HG03097 (cell line): Measurements from ENCODE around the gene MBP.
A peak's percentile ranks its signal among the peaks of the same experiment; 100 is the strongest.

Source experiments
- ATAC-seq: cut with Tn5 transposase; IDR thresholded peaks from one replicate; pipeline ENCODE4 v1.9.1; 2021; ENCODE audit not compliant: unreplicated experiment, low FRiP score

MBP gene

DNA sequence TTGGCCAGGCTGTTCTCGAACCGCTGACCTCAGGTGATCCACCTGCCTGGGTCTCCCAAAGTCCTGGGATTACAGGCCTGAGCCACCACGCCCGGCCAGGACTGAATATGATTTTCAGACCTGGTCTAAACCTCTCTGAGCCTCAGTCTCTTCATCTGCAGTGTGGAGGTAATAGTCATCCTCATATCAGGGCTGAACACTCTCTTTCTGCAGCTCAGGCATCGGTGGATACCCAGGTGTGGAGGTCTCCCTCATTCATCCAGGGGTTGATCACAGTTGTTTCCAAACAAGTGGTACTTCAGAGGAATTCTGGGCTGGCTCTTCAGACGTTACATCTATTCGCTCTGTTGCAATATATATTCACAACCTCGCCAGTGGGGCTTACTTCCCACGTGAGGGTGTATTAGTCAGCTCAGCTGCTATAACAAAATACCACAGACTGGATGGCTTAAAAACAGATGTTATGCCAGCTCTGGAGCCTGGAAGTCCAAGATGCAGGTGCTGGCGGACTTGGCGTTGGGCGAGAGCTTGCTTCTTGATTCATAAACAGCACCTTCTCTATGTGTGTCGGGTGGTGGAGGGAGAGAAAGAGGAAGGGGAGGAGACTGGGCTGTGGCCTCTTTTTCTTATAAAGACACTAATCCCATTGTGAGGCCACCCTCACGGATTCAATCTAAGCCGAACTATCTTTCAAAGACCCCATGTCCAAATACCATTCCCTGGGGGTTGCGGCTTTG is 2.9 kb upstream of the MBP start:
- ATAC-seq, result no peak

DNA sequence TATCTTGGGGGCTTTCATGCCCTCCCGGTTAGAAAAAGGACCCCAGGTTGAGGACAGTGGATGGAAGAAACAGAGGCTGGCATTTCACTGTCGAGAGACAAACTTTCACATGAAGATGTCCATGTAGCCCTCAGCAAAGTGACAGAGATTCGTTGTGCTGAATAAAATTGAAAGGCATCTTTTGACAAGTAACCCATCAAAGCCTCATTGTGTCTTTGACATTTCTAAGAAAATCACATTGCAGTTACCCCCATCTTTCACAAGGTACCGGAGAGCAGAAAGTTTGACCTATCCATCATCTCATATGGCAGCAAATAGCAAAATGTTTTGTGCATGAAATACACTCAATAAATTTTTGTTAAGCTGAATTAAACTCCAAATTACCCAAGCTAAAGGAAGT is 2.0 kb upstream of the MBP start:
- no peak for ATAC-seq

DNA sequence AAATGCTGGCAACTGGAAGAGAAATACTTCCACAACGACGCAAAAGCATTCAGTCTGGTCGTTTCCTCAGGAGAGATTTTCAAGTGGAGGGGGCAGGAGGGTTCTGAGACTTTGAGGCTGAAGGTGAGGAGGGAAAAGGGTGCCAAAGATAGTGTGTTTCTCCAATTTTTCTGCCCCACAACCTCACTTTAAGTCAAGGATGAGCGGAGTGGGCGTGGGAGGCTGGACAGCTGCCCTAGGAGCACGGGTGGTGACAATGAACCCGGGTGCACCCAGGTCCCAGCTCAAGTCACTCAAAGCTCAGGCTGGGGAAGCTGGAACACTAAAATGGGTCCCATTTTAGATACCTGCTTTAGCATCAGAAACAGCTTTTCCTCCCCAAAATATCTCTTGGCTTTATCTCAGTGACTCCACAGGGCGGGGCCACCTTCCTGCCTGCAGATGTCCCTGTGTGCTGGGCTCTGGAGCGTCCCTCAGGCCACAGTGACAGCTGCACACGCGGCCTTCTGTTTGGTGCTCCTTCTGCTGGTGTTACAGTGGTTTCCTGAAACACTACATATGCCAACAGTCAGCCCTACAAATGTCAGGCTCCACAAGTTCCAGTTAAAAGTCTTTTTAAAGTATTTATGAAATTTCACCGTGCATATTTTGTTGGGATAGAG is 1.4 kb upstream of the MBP start:
- ATAC-seq, result no peak

DNA sequence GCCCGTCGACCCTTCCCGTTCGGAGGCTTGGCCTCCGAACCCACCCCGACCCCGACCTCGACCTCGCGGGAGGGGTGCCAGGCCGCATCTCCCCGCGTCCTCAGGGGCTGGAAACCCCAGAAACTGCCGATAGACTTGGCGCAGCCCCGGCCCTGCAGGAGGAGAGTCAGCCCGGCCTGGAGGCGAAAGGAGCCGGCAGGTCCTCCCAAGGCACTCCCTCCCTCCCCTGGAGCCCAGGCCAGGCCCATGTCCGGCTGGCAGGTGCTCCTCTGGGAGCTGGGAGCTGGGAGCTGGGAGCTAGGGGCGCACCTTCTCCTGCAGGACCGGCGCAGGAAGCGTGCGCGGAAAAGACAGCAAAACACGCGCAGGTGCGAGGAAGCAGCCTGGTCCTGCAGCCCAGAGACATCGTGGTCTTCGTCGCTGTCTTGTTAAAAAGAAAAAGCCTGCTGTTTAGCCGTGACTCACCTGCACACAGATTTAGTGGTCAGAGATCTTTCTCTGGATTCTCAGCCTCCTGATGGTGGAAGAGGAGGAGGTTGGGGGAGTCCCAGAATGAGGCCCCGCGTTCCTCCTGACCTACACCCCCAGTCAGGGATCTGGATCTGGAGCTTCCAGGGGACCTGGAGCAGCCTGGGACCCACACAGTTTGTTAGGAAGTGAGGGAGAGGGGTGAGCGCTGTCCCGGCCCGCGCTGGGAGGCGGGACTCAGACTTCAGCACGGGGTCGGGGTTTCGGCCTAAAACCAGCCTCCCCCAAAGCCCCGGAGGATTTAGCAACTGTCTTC is 660 bp upstream of the MBP start:
- ATAC-seq, result no peak

DNA sequence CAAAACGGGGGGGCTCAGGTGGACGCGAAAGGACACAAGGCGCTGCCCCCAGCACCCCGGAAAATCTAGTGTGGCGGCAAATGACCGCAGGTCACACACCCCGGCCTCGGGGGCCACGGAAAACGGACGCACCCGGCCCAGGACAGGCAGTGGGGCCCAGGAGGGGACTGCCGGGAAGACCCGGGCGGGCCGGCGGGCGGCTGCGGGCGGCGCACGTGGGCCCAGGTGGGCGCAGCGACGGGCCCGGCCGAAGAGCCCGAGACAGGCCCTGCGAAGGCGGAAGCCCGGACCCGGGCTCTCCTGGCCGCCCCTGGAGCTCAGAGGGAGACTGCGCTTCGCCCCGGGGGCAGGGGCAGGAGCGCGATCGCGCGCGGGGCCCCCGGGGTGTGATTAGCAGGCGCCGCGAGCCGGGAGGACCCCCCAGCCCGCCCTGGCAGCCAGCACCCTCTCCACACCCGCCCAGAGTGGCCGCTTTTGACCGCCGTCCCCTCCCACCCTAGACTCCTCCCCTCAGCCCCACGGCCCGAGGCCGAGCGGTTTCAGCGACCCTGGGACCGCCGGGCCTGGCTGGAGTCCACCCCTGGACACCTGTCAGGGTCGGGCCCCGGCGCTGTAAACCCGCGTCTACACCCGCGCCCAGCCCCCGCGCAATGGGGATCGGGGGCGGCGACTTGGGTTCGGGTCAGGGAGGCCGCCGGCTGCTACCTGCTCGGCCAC is 773 bp downstream of the MBP start:
- peak; percentile 38 for ATAC-seq

DNA sequence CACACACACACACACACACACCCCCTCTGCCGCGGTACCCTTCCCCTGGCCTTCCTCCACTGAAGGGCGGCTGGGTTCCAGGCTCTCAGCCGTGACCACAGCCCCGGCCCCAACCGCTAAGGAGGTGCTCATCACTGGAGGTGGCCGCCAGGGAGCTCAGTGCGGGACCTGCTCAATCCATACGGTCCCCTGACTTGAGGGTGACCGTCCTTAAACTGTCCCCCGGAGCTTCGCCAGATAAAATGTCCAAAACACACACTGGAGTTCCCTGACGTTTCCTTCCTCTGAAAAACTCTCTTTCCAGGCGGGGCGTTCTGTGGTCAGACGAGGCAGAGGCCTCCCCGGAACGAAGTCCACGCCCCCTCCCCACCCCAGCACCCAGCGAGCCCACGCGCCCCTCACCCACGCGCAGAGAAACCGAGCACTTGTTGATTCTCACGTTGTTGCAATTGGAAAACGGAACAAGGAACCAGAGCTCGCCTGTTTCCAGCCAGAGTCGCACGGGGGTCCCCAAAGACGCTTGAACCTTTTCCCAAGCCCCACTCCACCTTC is 1.4 kb downstream of the MBP start:
- ATAC-seq, result no peak

DNA sequence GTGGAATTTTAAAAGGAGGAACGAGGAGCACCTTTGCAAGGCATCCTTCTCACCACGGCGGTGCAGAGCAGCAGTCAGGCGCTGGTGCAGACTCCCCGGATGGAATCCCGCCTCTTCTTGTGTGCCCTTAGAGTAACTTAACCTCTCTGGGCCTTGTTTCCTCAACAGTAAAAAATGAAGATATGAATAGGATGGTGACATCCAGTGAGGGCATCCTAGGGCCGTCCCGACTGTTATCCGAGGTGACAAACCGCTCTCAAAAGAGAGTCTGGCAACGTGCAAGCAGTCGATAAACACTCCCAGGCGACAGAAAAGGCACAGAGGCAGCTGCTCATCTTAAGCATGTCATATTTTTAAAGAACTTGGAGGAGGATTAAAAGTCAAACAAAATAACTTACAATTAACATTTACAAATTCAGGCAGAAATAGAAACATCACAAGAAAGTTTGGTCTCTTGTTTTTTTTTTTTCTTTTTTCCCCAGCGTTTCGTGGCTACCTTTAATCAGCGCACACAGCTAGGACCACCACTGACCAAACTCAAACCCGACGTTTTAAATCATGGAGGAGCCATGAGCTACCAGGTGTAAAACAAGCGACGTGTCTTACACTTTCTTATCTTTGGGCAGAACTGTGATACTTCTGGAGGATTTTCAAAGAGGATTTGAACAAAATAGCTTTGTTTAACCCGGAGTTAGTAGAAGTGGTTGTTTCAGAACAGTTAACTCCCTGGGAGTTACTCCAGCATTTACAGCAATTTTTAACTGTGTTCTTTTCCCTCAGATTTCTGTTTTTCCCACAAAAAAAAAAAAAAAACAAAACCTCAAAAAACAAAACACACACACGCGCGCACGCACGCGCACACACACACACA is 2.1 kb downstream of the MBP start:
- no peak for ATAC-seq

DNA sequence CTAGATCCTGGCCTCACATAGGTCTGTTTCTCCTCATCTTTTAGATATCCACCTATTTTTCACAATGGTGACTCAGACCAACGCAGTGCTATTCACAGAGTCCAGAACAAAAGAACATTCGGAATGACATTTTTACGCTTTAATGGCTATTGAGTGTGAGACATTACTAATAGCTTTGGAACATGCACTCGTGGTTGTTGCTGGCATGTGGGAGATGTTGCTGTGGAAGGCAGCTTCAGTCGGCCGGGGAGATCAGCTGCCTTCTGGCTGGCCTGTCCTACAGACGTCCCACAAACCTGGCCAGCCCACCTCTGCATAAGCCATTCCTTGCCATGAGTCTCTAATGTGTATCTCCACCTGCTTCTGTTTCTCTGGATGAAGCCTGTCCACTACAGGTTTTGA is 3.4 kb downstream of the MBP start:
- no peak for ATAC-seq

DNA sequence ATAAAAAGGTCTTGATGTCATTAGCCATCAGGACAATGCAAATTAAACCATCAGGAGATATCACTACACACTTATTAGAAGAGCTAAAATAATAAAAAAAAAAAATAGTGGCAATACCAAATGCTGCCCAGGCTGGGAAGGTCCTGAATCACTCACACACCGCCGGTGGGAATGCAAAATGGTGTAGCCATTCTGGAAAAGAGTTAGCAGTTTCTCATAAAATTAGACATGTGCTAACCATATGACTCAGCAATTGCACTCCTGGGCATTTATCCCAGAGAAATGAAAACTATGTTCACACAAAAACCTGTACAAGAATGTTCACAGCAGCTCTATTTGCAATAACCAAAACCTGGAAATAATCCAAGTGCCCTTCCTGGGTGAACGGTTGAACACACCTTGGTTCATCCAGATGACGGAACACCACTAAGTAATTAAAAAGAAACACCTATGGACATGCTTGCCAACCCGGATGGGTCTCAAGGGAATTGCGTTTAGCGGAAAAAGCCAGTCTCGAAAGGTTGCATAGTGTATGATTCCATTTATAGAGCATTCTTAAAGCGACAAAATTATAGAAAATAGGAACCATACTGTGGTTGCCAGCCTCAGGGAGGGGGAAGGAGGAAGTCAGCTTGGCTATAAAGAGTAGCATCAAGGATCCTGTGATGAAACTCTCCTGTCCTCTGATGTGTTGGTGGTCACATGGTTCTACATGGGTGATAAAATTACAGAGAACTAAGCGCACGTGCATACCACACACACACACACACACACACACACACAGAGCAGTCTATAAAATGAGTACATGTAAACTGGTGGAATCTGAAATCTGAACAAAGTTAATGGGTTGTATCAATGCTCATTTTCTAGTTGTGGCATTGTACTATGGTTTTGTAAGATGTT is 4.6 kb downstream of the MBP start:
- peak; percentile 28 for ATAC-seq

DNA sequence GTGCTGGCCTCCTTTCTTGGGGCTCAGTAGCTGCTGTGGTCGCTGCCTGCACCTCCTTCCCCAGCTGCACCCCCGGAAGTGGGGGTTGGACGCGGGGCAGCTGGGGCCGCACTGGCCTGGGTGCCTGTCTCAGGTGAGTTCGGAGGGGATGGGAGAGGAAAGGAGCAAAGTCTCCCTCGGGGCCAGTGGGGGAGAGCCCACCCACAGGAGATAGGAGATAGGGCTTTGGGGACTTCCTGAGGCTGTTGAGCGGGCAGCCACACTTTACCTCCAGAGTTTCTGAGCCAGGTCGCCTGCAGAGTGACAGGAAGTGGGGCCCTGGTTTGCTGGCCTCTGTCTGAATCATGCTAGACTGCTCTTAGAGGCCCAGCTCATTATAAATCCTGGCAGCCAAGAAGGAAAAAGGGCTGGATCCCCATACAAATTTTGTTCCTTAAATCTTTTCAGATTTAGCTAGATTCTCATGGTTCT is 8.1 kb downstream of the MBP start:
- peak; percentile 58 for ATAC-seq

DNA sequence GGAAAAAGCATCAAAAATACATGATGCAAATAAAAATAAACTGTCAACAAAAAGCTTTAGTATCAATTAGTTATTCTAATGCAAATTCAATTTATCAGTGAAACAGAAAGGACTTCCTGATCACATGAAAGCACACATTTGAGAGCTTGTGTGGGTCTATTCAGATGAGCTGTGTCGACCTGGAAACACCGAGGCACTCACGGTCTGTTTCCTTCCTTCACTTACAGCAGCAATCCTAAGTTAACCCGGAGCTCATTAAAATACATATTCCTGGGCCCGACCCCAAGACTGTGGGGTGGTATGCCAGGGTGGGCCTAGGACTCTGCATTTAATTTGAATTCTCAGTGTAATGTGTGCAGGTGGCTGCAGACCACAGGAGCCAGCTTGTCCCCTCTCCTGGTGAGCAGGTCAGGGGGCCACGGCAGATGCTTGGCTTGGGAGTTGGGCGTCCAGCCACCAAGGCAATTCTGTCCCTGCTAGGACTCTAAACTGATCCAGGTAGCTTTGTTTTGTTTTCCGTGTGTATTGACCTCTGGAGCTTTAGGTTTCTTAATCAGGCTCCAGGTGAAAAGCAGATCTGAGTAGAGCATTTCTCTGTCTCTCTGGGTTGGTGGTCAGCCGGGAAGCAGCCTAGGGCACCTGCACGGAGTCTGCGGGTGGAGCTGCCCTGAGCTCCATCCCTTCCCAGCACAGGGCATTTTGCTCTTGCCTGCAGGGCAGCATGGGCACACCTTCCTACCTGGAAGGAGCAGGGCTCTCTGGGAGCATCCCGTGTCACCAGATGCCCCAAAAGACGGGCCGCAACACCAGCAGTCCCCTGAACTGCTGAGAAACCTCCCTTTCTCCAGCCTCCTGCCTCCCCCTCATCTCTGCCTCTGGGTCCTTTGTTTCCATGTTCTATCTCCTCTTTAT is 9.0 kb downstream of the MBP start:
- no peak for ATAC-seq

DNA sequence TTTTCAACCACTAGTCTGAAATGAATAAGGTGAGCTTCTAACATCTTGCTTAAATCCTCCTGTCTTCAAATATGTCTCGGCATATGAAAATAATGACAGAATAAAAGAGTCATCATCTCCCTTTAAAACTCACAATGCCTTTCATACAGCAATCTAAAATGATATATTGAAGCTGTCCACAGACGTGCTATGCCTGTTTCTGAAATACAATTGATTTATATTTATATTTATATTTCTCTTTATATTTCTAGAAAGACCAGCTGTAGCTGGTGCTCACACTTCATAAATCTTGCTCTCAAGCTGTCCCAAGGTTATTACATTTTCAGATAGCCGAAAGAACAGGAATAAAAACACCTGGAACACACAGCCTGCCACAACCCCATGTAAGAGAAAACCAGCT is 11.1 kb downstream of the MBP start:
- ATAC-seq, result no peak

DNA sequence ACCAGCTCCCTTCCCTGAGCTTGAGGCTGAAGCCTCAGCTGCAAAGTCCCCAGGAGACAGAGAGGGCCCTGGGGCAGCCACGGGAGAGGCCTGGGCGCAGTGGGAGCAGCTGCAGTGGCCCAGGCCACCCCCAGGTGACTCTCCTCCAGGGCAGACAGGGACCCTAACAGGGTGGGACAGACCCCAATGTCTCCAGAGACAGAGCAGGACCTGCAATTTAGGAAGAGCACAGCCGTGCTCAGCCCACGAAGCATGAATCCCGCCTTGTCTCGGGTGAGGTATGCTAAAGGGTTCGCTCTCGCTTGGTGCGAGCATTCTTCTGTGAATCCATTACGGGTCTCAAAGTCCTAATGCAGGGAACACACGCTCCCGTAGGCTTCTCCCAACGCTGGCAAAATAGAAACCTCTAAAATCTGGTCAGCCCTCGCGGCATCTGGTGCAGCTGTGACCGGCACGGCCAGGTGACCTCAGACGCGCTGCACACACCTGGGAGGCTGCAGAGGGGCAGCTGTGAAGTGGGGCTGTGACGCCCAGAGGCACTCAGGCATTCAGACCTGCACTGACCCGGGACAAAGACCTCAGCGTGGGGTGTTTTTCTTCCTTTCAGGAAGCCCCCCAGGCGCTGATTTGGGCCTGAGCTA is 12.6 kb downstream of the MBP start:
- no peak for ATAC-seq

DNA sequence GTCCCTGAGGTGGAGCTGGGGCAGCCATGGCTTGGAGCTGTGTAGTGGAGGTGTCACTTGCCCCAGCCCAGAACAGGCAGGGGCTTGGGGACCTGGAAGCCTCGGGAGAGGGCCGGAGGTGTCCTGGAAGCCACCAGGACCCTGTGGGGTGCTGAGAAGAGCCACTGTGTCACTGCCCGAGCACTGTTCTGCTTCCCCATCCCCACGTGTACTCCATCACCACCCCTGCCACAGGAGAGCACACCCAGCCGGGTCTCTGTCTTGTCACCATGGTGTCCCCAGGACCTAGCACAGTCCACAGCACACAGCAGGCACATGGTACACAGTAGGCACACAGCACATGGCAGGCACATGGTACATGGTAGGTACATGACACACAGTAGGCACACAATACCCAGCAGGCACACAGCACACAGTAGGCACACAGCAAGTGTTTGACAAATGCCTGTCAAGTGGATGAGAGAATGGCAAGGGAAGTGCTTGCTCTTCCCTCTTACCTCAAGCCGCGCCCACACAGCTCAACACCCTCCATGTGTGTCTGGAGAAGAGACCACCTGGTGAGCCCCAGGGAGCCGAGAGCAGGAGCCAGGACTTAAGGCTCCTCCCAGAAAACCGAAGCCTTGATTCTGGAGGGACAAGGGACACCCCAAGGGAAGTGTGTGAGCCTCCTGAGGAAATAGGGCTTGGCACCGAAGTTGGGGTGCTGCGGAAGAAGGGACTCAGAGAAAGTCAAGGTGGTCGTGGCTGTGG is 13.3 kb downstream of the MBP start:
- ATAC-seq, result no peak

DNA sequence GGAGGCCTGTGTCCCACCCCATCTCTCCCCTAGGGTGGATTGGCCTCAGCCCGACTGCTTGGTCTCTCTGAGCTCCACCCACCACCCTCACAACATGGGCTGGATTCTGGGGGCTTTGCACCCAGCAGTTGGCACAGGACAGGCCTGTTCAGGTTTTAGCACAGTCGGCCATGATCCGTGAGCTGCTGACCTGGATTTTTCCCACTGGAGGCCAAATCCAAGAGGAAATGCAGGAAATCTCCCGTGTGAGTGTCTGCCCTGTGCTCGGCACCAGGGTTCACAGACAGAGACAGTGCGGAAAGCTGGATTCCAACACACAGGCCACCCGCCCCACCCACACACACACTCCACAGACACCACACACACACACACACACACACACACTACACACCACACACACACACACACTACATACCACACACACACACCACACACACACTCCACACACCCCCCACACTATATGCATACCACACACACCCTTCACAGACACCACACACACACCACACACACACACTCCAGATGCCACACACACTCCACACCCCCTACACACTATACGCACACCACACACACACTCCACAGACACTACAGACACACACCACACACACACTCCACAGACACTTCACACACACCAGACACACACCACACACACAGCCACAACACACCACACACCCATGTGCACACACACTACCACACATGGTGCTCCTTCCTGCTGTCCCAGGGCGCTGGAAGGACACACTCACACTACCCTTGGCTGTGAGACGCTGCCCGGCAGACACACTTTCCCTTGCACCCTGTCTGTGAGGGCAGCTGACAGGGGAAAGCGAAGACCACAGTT is 14.1 kb downstream of the MBP start:
- ATAC-seq, result no peak
